SKM-1 treated with dmso at 0.1 percent for 144 hours (cell line): ENCODE measurements around the gene ART4.

Experiments
- DNase-seq: peaks from one replicate; lab custom pipeline; 2025; ENCODE audit not compliant: unreplicated experiment; lab: John Stamatoyannopoulos, UW

Gene ART4

GRCh38 chr12:14811486-14811885 lies 31.8 kb downstream of the ART4 start:
- no peak for DNase-seq

- DNase-seq, result no peak
These were observed 32.3 kb downstream of the ART4 start for GRCh38 chr12:14810953-14811483.

- no peak for DNase-seq
These were observed 33.0 kb downstream of the ART4 start for GRCh38 chr12:14810167-14810952.

GRCh38 chr12:14803830-14804160 lies 39.5 kb downstream of the ART4 start:
- no peak for DNase-seq

GRCh38 chr12:14803011-14803829 lies 40.1 kb downstream of the ART4 start, which contains the start of the genes C12orf60 and WBP11:
C12orf60 (plus strand) TSS chr12:14803670; CDS start chr12:14822936, 19,266 bp downstream.
WBP11 (minus strand) TSS chr12:14803478; CDS start chr12:14801383, 2,095 bp downstream.
- DNase-seq, result peak; percentile 88

GRCh38 chr12:14802721-14803010 lies 40.7 kb downstream of the ART4 start:
- no peak for DNase-seq

- DNase-seq, result no peak
These were observed 41.1 kb downstream of the ART4 start for GRCh38 chr12:14802247-14802646.

- DNase-seq, result no peak
These were observed 48.3 kb downstream of the ART4 start for GRCh38 chr12:14795028-14795448.

GRCh38 chr12:14785568-14785967 lies 57.8 kb downstream of the ART4 start:
- DNase-seq, result no peak

GRCh38 chr12:14784471-14784870 lies 58.9 kb downstream of the ART4 start:
- no peak for DNase-seq

GRCh38 chr12:14782756-14783155 lies 60.6 kb downstream of the ART4 start:
- no peak for DNase-seq

GRCh38 chr12:14781563-14781962 lies 61.8 kb downstream of the ART4 start:
- no peak for DNase-seq

- no peak for DNase-seq
These were observed 62.5 kb downstream of the ART4 start for GRCh38 chr12:14780859-14781258.

GRCh38 chr12:14779834-14780233 lies 63.5 kb downstream of the ART4 start:
- DNase-seq, result no peak

GRCh38 chr12:14777271-14777670 lies 66.1 kb downstream of the ART4 start:
- DNase-seq, result no peak

GRCh38 chr12:14776236-14776961 lies 66.9 kb downstream of the ART4 start:
- DNase-seq, result no peak

GRCh38 chr12:14775636-14775980 lies 67.7 kb downstream of the ART4 start:
- DNase-seq, result no peak
